ENCODE data around the gene PPEF1. TPM values are rescaled to one million over a fixed set of nuclear protein-coding genes. Genes with fewer than 3 reads are reported as not detected.
A peak's percentile ranks its signal among the peaks of the same experiment; 100 is the strongest.

PPEF1 gene
- total RNA-seq, 1 experiment from 2014 or later, result not detected

GRCh38 chrX:18674788-18675735 lies 32.4 kb upstream of the PPEF1 start:
- Histone ChIP-seq H3K9me2 (replicated peaks; ENCODE audit: insufficient read depth, low read length) (no peaks in the 10 kb centered on the region), H3K4me3 (ENCODE audit: low read length) (peak overlapping the region; percentile 64), H3K9me3 (ENCODE audit: low read length) (no peaks in the 10 kb centered on the region)

GRCh38 chrX:18676050-18676449 lies 31.4 kb upstream of the PPEF1 start:
- no peaks in the 10 kb centered on the region for H3K79me2 ChIP-seq (ENCODE audit: low read length)
- H3K27me3 ChIP-seq (ENCODE audit: low read length), result no peaks in the 10 kb centered on the region
- no peaks in the 10 kb centered on the region for H4K20me1 ChIP-seq (ENCODE audit: insufficient read depth, low read depth, low read length)
- no peak overlapping the region for H3K4me3 ChIP-seq (ENCODE audit: low read length)
- H3K4me2 ChIP-seq (ENCODE audit: low read depth, low read length, poor library complexity, severe bottlenecking), result no peak overlapping the region
- H3K9ac ChIP-seq (ENCODE audit: low read length), result no peak overlapping the region
- H2AFZ ChIP-seq (ENCODE audit: low read length), result no peak overlapping the region
- peaks cover 10% of the 10 kb centered on the region for H3K4me1 ChIP-seq (ENCODE audit: low read length)
- H3K9me2 ChIP-seq (replicated peaks; ENCODE audit: insufficient read depth, low read length), result no peaks in the 10 kb centered on the region
- no peak for DNase-seq
- H3K36me3 ChIP-seq (ENCODE audit: insufficient read depth, low read length), result no peaks in the 10 kb centered on the region
- no peak overlapping the region for H3K27ac ChIP-seq (ENCODE audit: low read length)
- H3K9me3 ChIP-seq (ENCODE audit: low read length), result no peaks in the 10 kb centered on the region

More at GRCh38 chrX:18674788-18675735, 32.4 kb upstream of the PPEF1 start:
- no peaks in the 10 kb centered on the region for H4K20me1 ChIP-seq (ENCODE audit: insufficient read depth, low read depth, low read length)
- peaks cover 10% of the 10 kb centered on the region for H3K4me1 ChIP-seq (ENCODE audit: low read length)
- H3K9ac ChIP-seq (ENCODE audit: low read length), result peak overlapping the region; percentile 61
- peak overlapping the region; percentile 86; the same call in 1 of the 2 replicates for H2AFZ ChIP-seq (ENCODE audit: low read length)
- no peaks in the 10 kb centered on the region for H3K27me3 ChIP-seq (ENCODE audit: low read length)
- no peaks in the 10 kb centered on the region for H3K79me2 ChIP-seq (ENCODE audit: low read length)
- H3K36me3 ChIP-seq (ENCODE audit: insufficient read depth, low read length), result no peaks in the 10 kb centered on the region
- DNase-seq, result peak; percentile 88
- peak overlapping the region; percentile 66 for H3K4me2 ChIP-seq (ENCODE audit: low read depth, low read length, poor library complexity, severe bottlenecking)
- no peak overlapping the region for H3K27ac ChIP-seq (ENCODE audit: low read length)

- no peak overlapping the region for H3K4me2 ChIP-seq (ENCODE audit: low read depth, low read length, poor library complexity, severe bottlenecking)
- no peaks in the 10 kb centered on the region for H3K36me3 ChIP-seq (ENCODE audit: insufficient read depth, low read length)
- H3K27me3 ChIP-seq (ENCODE audit: low read length), result no peaks in the 10 kb centered on the region
- no peak overlapping the region for H3K9ac ChIP-seq (ENCODE audit: low read length)
- no peaks in the 10 kb centered on the region for H3K79me2 ChIP-seq (ENCODE audit: low read length)
- H3K9me3 ChIP-seq (ENCODE audit: low read length), result no peaks in the 10 kb centered on the region
- no peak overlapping the region for H2AFZ ChIP-seq (ENCODE audit: low read length)
- H4K20me1 ChIP-seq (ENCODE audit: insufficient read depth, low read depth, low read length), result no peaks in the 10 kb centered on the region
- no peak overlapping the region for H3K4me3 ChIP-seq (ENCODE audit: low read length)
- no peaks in the 10 kb centered on the region for H3K9me2 ChIP-seq (replicated peaks; ENCODE audit: insufficient read depth, low read length)
- no peak for DNase-seq
- peaks cover 10% of the 10 kb centered on the region for H3K4me1 ChIP-seq (ENCODE audit: low read length)
- H3K27ac ChIP-seq (ENCODE audit: low read length), result no peak overlapping the region
These were observed 31.0 kb upstream of the PPEF1 start for GRCh38 chrX:18676470-18676869.

GRCh38 chrX:18677161-18677869 lies 30.1 kb upstream of the PPEF1 start:
- Histone ChIP-seq H3K4me3 (ENCODE audit: low read length) (no peak overlapping the region), H3K9me3 (ENCODE audit: low read length) (no peaks in the 10 kb centered on the region), H3K27ac (ENCODE audit: low read length) (no peak overlapping the region), H2AFZ (ENCODE audit: low read length) (no peak overlapping the region), H3K9me2 (replicated peaks; ENCODE audit: insufficient read depth, low read length) (no peaks in the 10 kb centered on the region), H3K4me2 (ENCODE audit: low read depth, low read length, poor library complexity, severe bottlenecking) (no peak overlapping the region), H3K9ac (ENCODE audit: low read length) (no peak overlapping the region), H3K36me3 (ENCODE audit: insufficient read depth, low read length) (no peaks in the 10 kb centered on the region), H3K4me1 (ENCODE audit: low read length) (peaks cover 10% of the 10 kb centered on the region), H3K79me2 (ENCODE audit: low read length) (no peaks in the 10 kb centered on the region), H3K27me3 (ENCODE audit: low read length) (no peaks in the 10 kb centered on the region), H4K20me1 (ENCODE audit: insufficient read depth, low read depth, low read length) (no peaks in the 10 kb centered on the region)
- DNase-seq, result no peak

GRCh38 chrX:18681996-18682395 lies 25.4 kb upstream of the PPEF1 start:
- H3K36me3 ChIP-seq (ENCODE audit: insufficient read depth, low read length), result no peaks in the 10 kb centered on the region
- H3K9me3 ChIP-seq (ENCODE audit: low read length), result no peaks in the 10 kb centered on the region
- H3K4me1 ChIP-seq (ENCODE audit: low read length), result no peaks in the 10 kb centered on the region
- H3K4me2 ChIP-seq (ENCODE audit: low read depth, low read length, poor library complexity, severe bottlenecking), result no peak overlapping the region
- H3K9ac ChIP-seq (ENCODE audit: low read length), result no peak overlapping the region
- no peaks in the 10 kb centered on the region for H4K20me1 ChIP-seq (ENCODE audit: insufficient read depth, low read depth, low read length)
- no peak overlapping the region for H3K27ac ChIP-seq (ENCODE audit: low read length)
- H3K79me2 ChIP-seq (ENCODE audit: low read length), result no peaks in the 10 kb centered on the region
- no peak for DNase-seq
- H2AFZ ChIP-seq (ENCODE audit: low read length), result no peak overlapping the region
- H3K9me2 ChIP-seq (replicated peaks; ENCODE audit: insufficient read depth, low read length), result no peaks in the 10 kb centered on the region
- H3K27me3 ChIP-seq (ENCODE audit: low read length), result no peaks in the 10 kb centered on the region
- no peak overlapping the region for H3K4me3 ChIP-seq (ENCODE audit: low read length)

GRCh38 chrX:18682979-18683387 lies 24.5 kb upstream of the PPEF1 start:
- H3K4me3 ChIP-seq (ENCODE audit: low read length), result no peak overlapping the region
- H3K36me3 ChIP-seq (ENCODE audit: insufficient read depth, low read length), result no peaks in the 10 kb centered on the region
- no peaks in the 10 kb centered on the region for H3K9me3 ChIP-seq (ENCODE audit: low read length)
- H3K27me3 ChIP-seq (ENCODE audit: low read length), result no peaks in the 10 kb centered on the region
- DNase-seq, result peak; percentile 43
- H3K9ac ChIP-seq (ENCODE audit: low read length), result no peak overlapping the region
- H3K4me2 ChIP-seq (ENCODE audit: low read depth, low read length, poor library complexity, severe bottlenecking), result no peak overlapping the region
- no peaks in the 10 kb centered on the region for H3K9me2 ChIP-seq (replicated peaks; ENCODE audit: insufficient read depth, low read length)
- no peaks in the 10 kb centered on the region for H3K79me2 ChIP-seq (ENCODE audit: low read length)
- H4K20me1 ChIP-seq (ENCODE audit: insufficient read depth, low read depth, low read length), result no peaks in the 10 kb centered on the region
- H2AFZ ChIP-seq (ENCODE audit: low read length), result no peak overlapping the region
- H3K27ac ChIP-seq (ENCODE audit: low read length), result no peak overlapping the region
- H3K4me1 ChIP-seq (ENCODE audit: low read length), result no peaks in the 10 kb centered on the region

GRCh38 chrX:18687856-18688495 lies 19.5 kb upstream of the PPEF1 start:
- no peak overlapping the region for H3K27ac ChIP-seq (ENCODE audit: low read length)
- H4K20me1 ChIP-seq (ENCODE audit: insufficient read depth, low read depth, low read length), result no peaks in the 10 kb centered on the region
- no peaks in the 10 kb centered on the region for H3K79me2 ChIP-seq (ENCODE audit: low read length)
- no peak overlapping the region for H2AFZ ChIP-seq (ENCODE audit: low read length)
- no peak overlapping the region for H3K9ac ChIP-seq (ENCODE audit: low read length)
- no peaks in the 10 kb centered on the region for H3K27me3 ChIP-seq (ENCODE audit: low read length)
- H3K4me3 ChIP-seq (ENCODE audit: low read length), result no peak overlapping the region
- DNase-seq, result no peak
- H3K4me2 ChIP-seq (ENCODE audit: low read depth, low read length, poor library complexity, severe bottlenecking), result no peak overlapping the region
- H3K9me3 ChIP-seq (ENCODE audit: low read length), result no peaks in the 10 kb centered on the region
- H3K9me2 ChIP-seq (replicated peaks; ENCODE audit: insufficient read depth, low read length), result no peaks in the 10 kb centered on the region
- H3K36me3 ChIP-seq (ENCODE audit: insufficient read depth, low read length), result no peaks in the 10 kb centered on the region
- no peaks in the 10 kb centered on the region for H3K4me1 ChIP-seq (ENCODE audit: low read length)

GRCh38 chrX:18691431-18691830 lies 16.0 kb upstream of the PPEF1 start:
- no peak overlapping the region for H2AFZ ChIP-seq (ENCODE audit: low read length)
- H4K20me1 ChIP-seq (ENCODE audit: insufficient read depth, low read depth, low read length), result no peaks in the 10 kb centered on the region
- H3K36me3 ChIP-seq (ENCODE audit: insufficient read depth, low read length), result no peaks in the 10 kb centered on the region
- H3K4me3 ChIP-seq (ENCODE audit: low read length), result no peak overlapping the region
- H3K9ac ChIP-seq (ENCODE audit: low read length), result no peak overlapping the region
- H3K79me2 ChIP-seq (ENCODE audit: low read length), result no peaks in the 10 kb centered on the region
- no peak overlapping the region for H3K4me2 ChIP-seq (ENCODE audit: low read depth, low read length, poor library complexity, severe bottlenecking)
- H3K9me3 ChIP-seq (ENCODE audit: low read length), result no peaks in the 10 kb centered on the region
- H3K27ac ChIP-seq (ENCODE audit: low read length), result no peak overlapping the region
- H3K9me2 ChIP-seq (replicated peaks; ENCODE audit: insufficient read depth, low read length), result no peaks in the 10 kb centered on the region
- no peaks in the 10 kb centered on the region for H3K4me1 ChIP-seq (ENCODE audit: low read length)
- DNase-seq, result no peak
- no peaks in the 10 kb centered on the region for H3K27me3 ChIP-seq (ENCODE audit: low read length)

All from Karpas-422 (cell line).